A673 (cell line): ENCODE results near the gene DSE.

ENCODE experiments used
- CTCF ChIP-seq: fragments of 300-800, 200-600 bp; sonication (generic); conservative IDR thresholded peaks from 2 replicates; pipeline ENCODE4 v1.5.1; 2017; ENCODE audit warnings: low read depth, mild to moderate bottlenecking, antibody characterized with exemption, low read length, moderate library complexity, mixed read lengths
- EZH2 ChIP-seq: fragments of 200-600 bp; sonication (generic); IDR thresholded peaks from 2 replicates; pipeline ENCODE4 v1.6.1; 2017; ENCODE audit warnings: borderline replicate concordance, low read depth, mild to moderate bottlenecking, mixed read lengths, antibody characterized with exemption, low read length; ENCODE audit not compliant: poor library complexity, severe bottlenecking

- TF ChIP-seq EZH2 (no peak), CTCF (no peak)
These were observed 49.6 kb downstream of the DSE start for GRCh38 chr6:116420341-116420740.
